Measurements from ENCODE around the gene UNG. TPM values are rescaled to one million over a fixed set of nuclear protein-coding genes. Genes with fewer than 3 reads are reported as not detected.

UNG gene
- total RNA-seq, 4 donors from 2014 or later: 17.9 to 43.9 (median 40.0) TPM

- Histone ChIP-seq H3K27me3 (no peaks in the 10 kb centered on the region), H3K9me3 (no peaks in the 10 kb centered on the region), H3K27ac (peak overlapping the region; percentile 85), H3K4me3 (no peak overlapping the region), H3K36me3 (no peaks in the 10 kb centered on the region), H3K4me1 (peaks cover 62% of the 10 kb centered on the region)
- WGBS: 68% methylated on average over 3 of the region's 3 CpGs
- TF ChIP-seq POLR2AphosphoS5 (IDR thresholded peaks at IDR 0.05) (no peak), EP300 (IDR thresholded peaks at IDR 0.05) (no peak), CTCF (IDR thresholded peaks at IDR 0.05) (no peak), POLR2A (IDR thresholded peaks at IDR 0.05) (no peak)
- DNase-seq (ENCODE audit: low spot score in 2 of 2): no peak
These were observed 18.0 kb downstream of the UNG start for GRCh38 chr12:109115404-109115757.

GRCh38 chr12:109115758-109116610 lies 18.6 kb downstream of the UNG start, which contains the start of gene ACACB:
ACACB (plus strand) TSS chr12:109116587; CDS start chr12:109139406, 22,819 bp downstream.
- H3K27ac ChIP-seq: peak within 1 kb of the TSS; percentile 85
- peak within 1 kb of the TSS; percentile 5 for H3K4me3 ChIP-seq
- TF ChIP-seq EP300 (IDR thresholded peaks at IDR 0.05): peak; percentile 60
- TF ChIP-seq CTCF (IDR thresholded peaks at IDR 0.05): no peak
- peak in 2 of 3 donors; percentile 81 to 91 for TF ChIP-seq POLR2AphosphoS5 (IDR thresholded peaks at IDR 0.05)
- no peak for TF ChIP-seq POLR2A (IDR thresholded peaks at IDR 0.05)
- no peaks in the 10 kb centered on the region for H3K9me3 ChIP-seq
- no peaks in the 10 kb centered on the region for H3K27me3 ChIP-seq
- 64% methylated on average over 14 of the region's 14 CpGs for WGBS
- H3K36me3 ChIP-seq: no peaks in the 10 kb centered on the region
- peaks cover 56% of the 10 kb centered on the region for H3K4me1 ChIP-seq
- DNase-seq (ENCODE audit: low spot score in 2 of 2): peak; percentile 80 to 89

GRCh38 chr12:109116611-109116949 lies 19.2 kb downstream of the UNG start:
- Histone ChIP-seq H3K9me3 (no peaks in the 10 kb centered on the region), H3K27me3 (no peaks in the 10 kb centered on the region), H3K27ac (peak overlapping the region; percentile 85), H3K4me1 (peaks cover 53% of the 10 kb centered on the region), H3K4me3 (peak overlapping the region; percentile 5), H3K36me3 (no peaks in the 10 kb centered on the region)
- DNase-seq (ENCODE audit: low spot score in 2 of 2): peak in 1 of 2 donors; percentile 54
- no peak for TF ChIP-seq POLR2AphosphoS5 (IDR thresholded peaks at IDR 0.05)
- TF ChIP-seq POLR2A (IDR thresholded peaks at IDR 0.05): no peak
- no peak for TF ChIP-seq EP300 (IDR thresholded peaks at IDR 0.05)
- no peak for TF ChIP-seq CTCF (IDR thresholded peaks at IDR 0.05)
- 80% methylated on average over 12 of the region's 12 CpGs for WGBS

- Histone ChIP-seq H3K4me1 (peaks cover 22% of the 10 kb centered on the region), H3K9me3 (no peaks in the 10 kb centered on the region), H3K27ac (no peak overlapping the region), H3K36me3 (no peaks in the 10 kb centered on the region), H3K27me3 (no peaks in the 10 kb centered on the region), H3K4me3 (no peak overlapping the region)
- no peak for DNase-seq (ENCODE audit: low spot score in 2 of 2)
- TF ChIP-seq POLR2A (IDR thresholded peaks at IDR 0.05) (no peak), CTCF (IDR thresholded peaks at IDR 0.05) (no peak), POLR2AphosphoS5 (IDR thresholded peaks at IDR 0.05) (no peak), EP300 (IDR thresholded peaks at IDR 0.05) (no peak)
- WGBS: 71% methylated on average over 2 of the region's 2 CpGs
These were observed 22.7 kb downstream of the UNG start for GRCh38 chr12:109120095-109120494.

GRCh38 chr12:109120557-109120956 lies 23.2 kb downstream of the UNG start:
- Histone ChIP-seq H3K4me1 (peaks cover 18% of the 10 kb centered on the region), H3K27me3 (no peaks in the 10 kb centered on the region), H3K27ac (no peak overlapping the region), H3K36me3 (no peaks in the 10 kb centered on the region), H3K4me3 (no peak overlapping the region), H3K9me3 (no peaks in the 10 kb centered on the region)
- TF ChIP-seq EP300 (IDR thresholded peaks at IDR 0.05): no peak
- TF ChIP-seq POLR2A (IDR thresholded peaks at IDR 0.05): no peak
- TF ChIP-seq CTCF (IDR thresholded peaks at IDR 0.05): no peak
- no peak for TF ChIP-seq POLR2AphosphoS5 (IDR thresholded peaks at IDR 0.05)
- WGBS: 74% methylated on average over 4 of the region's 4 CpGs
- DNase-seq (ENCODE audit: low spot score in 2 of 2): no peak

Data from suprapubic skin (tissue), 4 donors.